Loucy (cell line): ENCODE measurements around the gene DOCK3.

ENCODE experiments used
- H2AFZ ChIP-seq: fragments of 200-600 bp; sonication (generic); 2 replicates; pipeline ENCODE4 v1.6.0; 2016; ENCODE audit warnings: antibody characterized with exemption, mild to moderate bottlenecking, low read length, moderate library complexity
- H3F3A ChIP-seq: fragments of 200-600 bp; 2 replicates; pipeline ENCODE4 v1.6.0; 2016; ENCODE audit warnings: antibody characterized with exemption, low read depth, mild to moderate bottlenecking
- H3K27me3 ChIP-seq: fragments of 200-600 bp; sonication (generic); 2 replicates; pipeline ENCODE4 v1.6.1; 2014; ENCODE audit warnings: low read length, mild to moderate bottlenecking; ENCODE audit not compliant: insufficient read depth, poor library complexity, severe bottlenecking
- H3K36me3 ChIP-seq: fragments of 200-600 bp; sonication (generic); 2 replicates; pipeline ENCODE4 v1.6.1; 2016; ENCODE audit warnings: low read length; ENCODE audit not compliant: insufficient read depth
- H3K4me1 ChIP-seq: fragments of 200-600 bp; sonication (generic); 2 replicates; pipeline ENCODE4 v1.5.1; 2014; ENCODE audit warnings: low read length, mild to moderate bottlenecking; ENCODE audit not compliant: insufficient read depth, poor library complexity, severe bottlenecking
- H3K4me2 ChIP-seq: fragments of 200-600 bp; sonication (generic); 2 replicates; pipeline ENCODE4 v1.6.0; 2014; ENCODE audit warnings: antibody characterized with exemption, low read length, low read depth, mild to moderate bottlenecking; ENCODE audit not compliant: poor library complexity, severe bottlenecking
- H3K4me3 ChIP-seq: fragments of 200-600 bp; sonication (generic); 2 replicates; pipeline ENCODE4 v1.5.1; 2014; ENCODE audit warnings: low read length, mild to moderate bottlenecking, mixed read lengths; ENCODE audit not compliant: poor library complexity, severe bottlenecking
- H3K79me2 ChIP-seq: fragments of 200-600 bp; sonication (generic); 2 replicates; pipeline ENCODE4 v1.6.1; 2014; ENCODE audit warnings: low read length; ENCODE audit not compliant: insufficient read depth
- H3K9ac ChIP-seq: fragments of 200-600 bp; sonication (generic); 2 replicates; pipeline ENCODE4 v1.6.0; 2014; ENCODE audit warnings: mild to moderate bottlenecking, low read depth, low read length, moderate library complexity; ENCODE audit not compliant: poor library complexity, severe bottlenecking
- H3K9me2 ChIP-seq: fragments of 200-600 bp; sonication (generic); replicated peaks from 2 replicates; pipeline ENCODE4 v1.6.1; 2016; ENCODE audit warnings: low read depth, low read length, mixed read lengths
- H3K9me3 ChIP-seq: fragments of 200-600 bp; sonication (generic); 2 replicates; pipeline ENCODE4 v1.6.1; 2014; ENCODE audit warnings: mild to moderate bottlenecking, antibody characterized with exemption, low read length, low read depth; ENCODE audit not compliant: insufficient read depth
- H4K20me1 ChIP-seq: fragments of 200-600 bp; sonication (generic); 2 replicates; pipeline ENCODE4 v1.6.0; 2014; ENCODE audit warnings: antibody characterized with exemption, low read length, mild to moderate bottlenecking; ENCODE audit not compliant: insufficient read depth, poor library complexity, severe bottlenecking
- CTCF ChIP-seq: fragments of 200-600 bp; sonication (generic); conservative IDR thresholded peaks from 2 replicates; pipeline ENCODE4 v1.5.1; 2014; ENCODE audit warnings: mild to moderate bottlenecking, antibody characterized with exemption, low read length
- EZH2phosphoT487 ChIP-seq: fragments of 200-600 bp; IDR thresholded peaks from 2 replicates; pipeline ENCODE4 v1.6.1; 2018; ENCODE audit warnings: antibody characterized with exemption, mild to moderate bottlenecking, moderate library complexity, borderline replicate concordance

The DOCK3 gene

GRCh38 chr3:51396401-51396800 lies 721.7 kb downstream of the DOCK3 start:
- Histone ChIP-seq H3K27me3 (no peaks in the 10 kb centered on the region), H3K9ac (no peak overlapping the region), H3K4me3 (no peak overlapping the region), H3K36me3 (peaks cover 79% of the 10 kb centered on the region; the same call in 1 of the 2 replicates), H3K9me2 (no peaks in the 10 kb centered on the region), H3K9me3 (no peaks in the 10 kb centered on the region), H3K4me1 (peaks cover 25% of the 10 kb centered on the region), H4K20me1 (peaks cover 43% of the 10 kb centered on the region), H3F3A (no peaks in the 10 kb centered on the region), H3K4me2 (no peak overlapping the region), H2AFZ (no peak overlapping the region), H3K79me2 (peaks cover 47% of the 10 kb centered on the region)
- TF ChIP-seq CTCF (no peak), EZH2phosphoT487 (no peak)

GRCh38 chr3:51397392-51397791 lies 722.7 kb downstream of the DOCK3 start:
- H3K36me3 ChIP-seq = peaks cover 89% of the 10 kb centered on the region; the same call in 1 of the 2 replicates

GRCh38 chr3:51398595-51399310 lies 724.0 kb downstream of the DOCK3 start:
- H3K9me3 ChIP-seq = no peaks in the 10 kb centered on the region
- no peak overlapping the region for H3K9ac ChIP-seq
- no peaks in the 10 kb centered on the region for H3K27me3 ChIP-seq
- peaks cover 22% of the 10 kb centered on the region for H4K20me1 ChIP-seq
- H3K36me3 ChIP-seq = peaks cover 90% of the 10 kb centered on the region; the same call in 1 of the 2 replicates
- H3K4me3 ChIP-seq = no peak overlapping the region
- H3F3A ChIP-seq = no peaks in the 10 kb centered on the region
- TF ChIP-seq CTCF (no peak), EZH2phosphoT487 (no peak)
- H3K79me2 ChIP-seq = peaks cover 23% of the 10 kb centered on the region
- H2AFZ ChIP-seq = no peak overlapping the region
- H3K9me2 ChIP-seq = no peaks in the 10 kb centered on the region
- H3K4me1 ChIP-seq = peaks cover 6% of the 10 kb centered on the region
- no peak overlapping the region for H3K4me2 ChIP-seq

More at GRCh38 chr3:51397392-51397791, 722.7 kb downstream of the DOCK3 start:
- Histone ChIP-seq H3K9ac (no peak overlapping the region), H3K9me3 (no peaks in the 10 kb centered on the region), H3K4me3 (no peak overlapping the region), H3K4me2 (no peak overlapping the region), H3F3A (no peaks in the 10 kb centered on the region), H3K27me3 (no peaks in the 10 kb centered on the region), H4K20me1 (peaks cover 35% of the 10 kb centered on the region), H3K79me2 (peaks cover 37% of the 10 kb centered on the region), H3K4me1 (peaks cover 20% of the 10 kb centered on the region), H3K9me2 (no peaks in the 10 kb centered on the region), H2AFZ (no peak overlapping the region)
- TF ChIP-seq EZH2phosphoT487 = no peak
- TF ChIP-seq CTCF = no peak
